ENCODE results near the gene GPC6.

GPC6 gene

DNA sequence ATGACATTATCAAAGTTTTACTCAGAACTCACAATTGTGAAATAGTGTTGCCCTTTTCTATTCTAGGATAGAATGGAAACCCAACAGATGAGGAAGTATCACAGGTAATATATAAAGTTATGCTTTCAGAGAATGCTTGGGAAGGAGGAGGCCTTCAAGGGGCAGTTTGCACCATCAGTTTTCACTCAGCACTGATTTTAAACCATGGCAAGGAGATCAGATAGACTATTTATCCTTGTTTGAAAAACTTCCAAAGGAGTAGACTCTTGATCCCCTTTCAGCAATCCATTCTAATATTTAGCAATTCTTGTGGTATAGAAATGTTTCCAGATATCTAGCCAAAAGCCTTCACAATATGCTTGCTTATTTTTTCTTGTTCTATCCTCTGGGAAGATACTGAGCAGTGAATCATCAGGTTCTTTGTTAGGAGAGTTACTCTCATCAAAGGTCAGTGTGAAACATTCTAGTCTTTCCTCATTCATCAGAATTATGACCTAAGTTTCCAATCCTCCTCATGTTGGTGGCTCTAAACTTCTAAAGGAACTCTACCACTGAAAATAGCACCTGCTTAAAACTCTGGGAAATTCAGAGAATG is 3.8 kb downstream of the GPC6 start:
- TF ChIP-seq, protein P1, sequence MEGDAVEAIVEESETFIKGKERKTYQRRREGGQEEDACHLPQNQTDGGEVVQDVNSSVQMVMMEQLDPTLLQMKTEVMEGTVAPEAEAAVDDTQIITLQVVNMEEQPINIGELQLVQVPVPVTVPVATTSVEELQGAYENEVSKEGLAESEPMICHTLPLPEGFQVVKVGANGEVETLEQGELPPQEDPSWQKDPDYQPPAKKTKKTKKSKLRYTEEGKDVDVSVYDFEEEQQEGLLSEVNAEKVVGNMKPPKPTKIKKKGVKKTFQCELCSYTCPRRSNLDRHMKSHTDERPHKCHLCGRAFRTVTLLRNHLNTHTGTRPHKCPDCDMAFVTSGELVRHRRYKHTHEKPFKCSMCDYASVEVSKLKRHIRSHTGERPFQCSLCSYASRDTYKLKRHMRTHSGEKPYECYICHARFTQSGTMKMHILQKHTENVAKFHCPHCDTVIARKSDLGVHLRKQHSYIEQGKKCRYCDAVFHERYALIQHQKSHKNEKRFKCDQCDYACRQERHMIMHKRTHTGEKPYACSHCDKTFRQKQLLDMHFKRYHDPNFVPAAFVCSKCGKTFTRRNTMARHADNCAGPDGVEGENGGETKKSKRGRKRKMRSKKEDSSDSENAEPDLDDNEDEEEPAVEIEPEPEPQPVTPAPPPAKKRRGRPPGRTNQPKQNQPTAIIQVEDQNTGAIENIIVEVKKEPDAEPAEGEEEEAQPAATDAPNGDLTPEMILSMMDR (IDR thresholded peaks at IDR 0.05; ENCODE audit: borderline replicate concordance, insufficient read depth, low read depth, low read length), result no peak
- no peak overlapping the region for H3K4me3 ChIP-seq (ENCODE audit: low read depth, low read length)

DNA sequence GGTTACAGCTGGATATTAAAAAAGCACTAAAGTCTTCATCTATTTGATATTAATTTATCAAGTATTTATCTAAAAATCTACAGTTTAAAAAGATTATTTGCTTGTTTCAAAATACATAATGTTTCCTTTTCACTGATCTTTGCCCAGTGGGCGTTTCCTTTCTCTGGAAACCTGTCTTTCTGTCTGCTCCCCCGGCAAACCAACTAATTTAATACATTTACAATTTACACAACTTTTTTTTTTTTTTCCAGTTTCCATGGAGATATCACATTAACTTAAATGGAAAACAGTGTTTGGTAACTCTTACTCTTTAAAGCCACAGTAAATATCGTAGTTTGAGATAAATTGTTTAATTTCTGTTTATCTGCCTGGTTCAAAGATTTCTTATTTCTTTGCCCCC is 5.3 kb downstream of the GPC6 start:
- H3K4me3 ChIP-seq (ENCODE audit: low read depth, low read length), result no peak overlapping the region
- TF ChIP-seq, protein P1 (IDR thresholded peaks at IDR 0.05; ENCODE audit: borderline replicate concordance, insufficient read depth, low read depth, low read length), result no peak

DNA sequence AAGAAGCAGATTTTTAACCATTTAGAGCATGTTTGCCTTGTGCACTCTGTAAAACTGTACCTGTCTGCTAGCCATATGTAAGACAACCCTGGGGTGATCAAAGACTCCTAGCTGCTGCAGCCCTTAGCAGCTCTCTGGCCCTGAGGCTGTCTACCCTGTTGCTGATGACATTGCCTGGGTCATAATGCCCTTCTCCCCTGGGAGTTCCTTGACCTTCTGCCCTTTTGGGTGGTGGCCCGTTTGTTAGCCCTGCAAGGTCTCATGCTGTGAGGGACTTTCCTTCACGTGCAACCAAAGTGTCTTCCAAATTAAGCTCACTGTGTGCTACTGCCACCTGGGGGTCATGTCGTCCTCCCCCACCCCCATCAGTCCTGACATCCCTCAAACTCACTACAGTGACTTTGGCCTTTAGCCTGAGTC is 7.4 kb downstream of the GPC6 start:
- TF ChIP-seq, protein P1 (IDR thresholded peaks at IDR 0.05; ENCODE audit: borderline replicate concordance, insufficient read depth, low read depth, low read length), result no peak
- H3K4me3 ChIP-seq (ENCODE audit: low read depth, low read length), result no peak overlapping the region

DNA sequence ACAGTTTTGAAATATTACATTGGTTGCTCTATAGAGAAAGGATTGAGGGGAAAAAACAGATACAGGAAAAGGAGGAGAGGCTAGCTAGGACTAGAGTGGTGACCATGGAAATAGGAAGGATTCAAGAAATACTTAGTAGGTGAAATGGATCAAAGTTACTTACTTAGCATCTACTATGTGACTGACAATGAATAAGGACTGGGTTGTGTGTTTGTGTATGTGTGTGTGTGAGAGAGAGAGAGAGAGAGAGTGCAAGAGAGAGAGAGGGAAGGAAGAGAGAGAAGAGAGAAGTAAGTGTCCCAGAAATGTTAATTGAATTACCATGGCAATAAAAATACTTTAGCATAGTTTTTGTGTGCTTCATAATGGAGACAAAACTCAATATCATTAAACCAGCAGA is 7.9 kb downstream of the GPC6 start:
- TF ChIP-seq, protein P1 (IDR thresholded peaks at IDR 0.05; ENCODE audit: borderline replicate concordance, insufficient read depth, low read depth, low read length), result no peak
- H3K4me3 ChIP-seq (ENCODE audit: low read depth, low read length), result no peak overlapping the region

DNA sequence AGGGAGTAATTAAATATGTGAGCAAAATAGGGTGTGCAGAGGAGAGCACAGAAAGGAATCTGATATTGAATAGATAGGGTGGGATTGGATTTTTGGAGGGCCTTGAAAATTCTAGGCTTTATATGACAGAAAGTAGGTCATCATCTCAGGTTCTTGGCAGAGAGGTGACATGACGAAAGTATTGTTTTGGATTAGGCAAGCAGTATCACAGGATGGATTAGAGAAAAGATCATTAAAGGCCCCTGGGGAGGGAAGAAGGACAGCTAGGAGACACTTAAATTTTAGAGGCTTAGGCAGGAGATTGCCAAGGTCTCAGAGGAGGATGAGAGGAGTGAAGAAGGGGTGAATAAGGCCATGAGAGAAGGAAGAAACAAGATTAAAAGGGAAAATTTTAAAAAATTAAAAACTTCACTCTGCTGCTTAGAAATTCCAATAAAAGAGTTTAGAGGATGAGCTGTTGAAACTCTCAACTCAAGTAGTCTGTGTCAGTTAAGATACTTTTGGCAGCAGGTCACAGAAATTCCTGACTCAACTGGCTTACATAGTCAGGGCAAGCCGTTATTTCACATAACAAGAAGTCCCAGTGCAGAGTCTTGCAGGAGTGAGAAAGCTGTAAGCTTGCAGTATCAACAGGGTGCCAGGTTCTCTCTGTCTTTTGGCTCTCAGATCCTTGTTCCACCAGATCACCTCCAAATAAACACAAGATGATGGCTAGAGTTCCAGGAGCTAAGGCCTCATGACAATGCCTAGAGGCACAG is 8.8 kb downstream of the GPC6 start:
- no peak overlapping the region for H3K4me3 ChIP-seq (ENCODE audit: low read depth, low read length)
- TF ChIP-seq, protein P1 (IDR thresholded peaks at IDR 0.05; ENCODE audit: borderline replicate concordance, insufficient read depth, low read depth, low read length), result no peak

DNA sequence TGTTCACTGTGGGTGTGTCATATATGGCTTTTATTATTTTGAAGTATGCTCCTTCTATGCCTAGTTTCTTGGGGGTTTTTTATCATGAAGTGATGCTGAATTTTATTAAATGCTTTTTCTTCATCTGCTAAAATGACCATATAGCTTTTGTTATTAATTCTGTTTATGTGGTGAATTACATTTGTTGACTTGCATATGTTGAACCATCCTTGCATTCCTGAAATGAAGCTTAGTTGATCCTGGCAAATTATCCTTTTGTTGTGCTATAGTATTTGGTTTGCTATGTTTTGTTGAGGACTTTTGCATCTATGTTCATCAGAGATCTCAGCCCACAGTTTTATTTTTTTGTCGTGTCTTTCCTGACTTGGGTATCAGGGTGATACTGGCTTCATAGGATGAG is 12.1 kb downstream of the GPC6 start:
- H3K4me3 ChIP-seq (ENCODE audit: low read depth, low read length), result no peak overlapping the region
- TF ChIP-seq, protein P1 (IDR thresholded peaks at IDR 0.05; ENCODE audit: borderline replicate concordance, insufficient read depth, low read depth, low read length), result no peak

All from GM12875 (cell line).